HG03103 (cell line): ENCODE measurements around the gene IRF8.
"Not testable (repeated sequence)": the region's sequence is repeated elsewhere in the genome, so short reads cannot be mapped to it uniquely, and the experiment has no call there.

Source experiments
- ATAC-seq: cut with Tn5 transposase; IDR thresholded peaks from one replicate; pipeline ENCODE4 v1.9.1; 2021; ENCODE audit warnings: low read depth; ENCODE audit not compliant: unreplicated experiment

The IRF8 gene

DNA sequence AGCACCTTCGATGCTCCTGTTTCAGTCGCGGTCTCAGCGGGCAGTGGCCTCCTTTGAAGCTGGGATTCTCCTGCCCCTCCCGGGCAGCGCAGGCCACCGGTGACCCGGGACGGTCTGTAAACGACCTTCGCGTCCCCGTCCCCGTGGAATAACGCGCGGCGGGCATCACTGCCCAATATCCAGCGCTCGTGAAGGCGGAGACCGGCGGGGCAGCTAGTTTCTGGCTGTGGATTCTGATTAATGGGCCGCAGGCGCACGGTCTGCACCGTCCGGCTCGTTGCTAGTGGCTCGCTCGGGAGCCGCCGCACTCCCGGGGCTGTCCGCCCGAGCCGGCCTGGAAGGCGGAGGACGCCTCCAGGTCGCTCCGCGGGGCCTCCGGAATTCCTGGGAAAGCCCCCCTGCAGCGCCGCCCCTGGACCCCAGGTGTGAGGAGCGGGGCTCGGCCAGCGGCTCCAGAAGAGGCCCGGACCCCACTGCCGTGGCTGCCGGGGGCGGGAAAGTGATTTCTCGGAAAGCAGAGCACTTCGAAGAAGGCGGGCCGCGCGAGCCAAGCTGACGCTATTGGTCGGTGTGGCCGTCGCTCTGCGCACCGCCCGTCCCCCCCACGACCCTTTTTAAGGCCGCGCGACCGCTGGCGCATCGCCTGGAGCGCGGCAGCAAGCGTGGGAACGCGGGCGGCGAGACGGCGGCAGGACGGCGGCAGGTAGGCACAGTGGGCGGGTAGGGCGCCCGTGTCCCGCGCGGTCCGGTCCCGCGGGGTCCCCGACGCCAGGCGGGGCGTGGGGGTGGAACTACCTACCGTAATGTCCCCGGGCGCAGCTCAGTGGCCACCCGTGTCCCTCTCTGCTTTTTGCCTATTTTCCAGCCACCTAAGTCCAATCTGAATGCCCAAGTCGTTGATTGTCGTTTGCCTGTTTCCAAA, at the start of gene IRF8:
IRF8 (plus strand) TSS at position 642 of the 922 bp plus-strand sequence. CDS start 3,854 bp downstream, outside the sequence.
- ATAC-seq, result peak; percentile 33

- no peak for ATAC-seq
Measured at GRCh38 chr16:85849388-85849787, 49.6 kb upstream of the IRF8 start.

GRCh38 chr16:85850344-85850880, 48.5 kb upstream of the IRF8 start:
- no peak for ATAC-seq

DNA sequence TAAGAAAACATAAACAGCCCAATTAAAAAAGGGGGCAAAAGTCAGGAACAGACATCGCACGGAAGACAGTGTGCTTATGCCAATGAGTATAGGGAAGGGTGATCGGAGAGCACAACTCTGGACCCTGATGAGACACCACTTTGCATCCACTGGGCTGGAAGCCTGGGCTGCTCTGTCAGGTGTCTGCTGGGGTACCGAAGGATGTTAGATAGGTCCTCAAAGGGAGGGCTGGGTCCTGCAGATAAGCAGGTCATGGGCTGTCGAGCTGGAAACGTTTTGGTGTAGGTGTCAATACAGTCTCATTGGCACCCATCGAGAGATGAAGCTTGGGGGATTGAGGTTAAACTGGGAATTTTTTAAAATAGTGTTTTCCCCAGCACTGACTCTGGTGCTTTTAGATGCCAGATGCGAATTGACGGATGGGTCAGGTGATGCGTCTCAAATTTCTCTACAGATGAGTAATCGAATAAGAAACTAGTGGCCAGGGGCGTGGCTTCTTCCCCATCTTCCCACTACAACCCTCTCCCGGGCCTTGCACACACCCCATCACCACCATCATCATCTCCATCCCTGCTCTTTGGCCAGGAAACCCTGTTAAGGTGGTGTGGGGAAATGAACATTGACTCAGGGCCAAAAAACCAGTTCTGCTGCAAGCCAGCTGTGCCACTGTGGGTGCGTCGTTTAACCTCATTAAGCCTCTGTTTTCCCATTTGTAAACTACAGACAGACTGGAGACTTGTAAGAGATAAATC, 47.8 kb upstream of the IRF8 start:
- ATAC-seq, result no peak

DNA sequence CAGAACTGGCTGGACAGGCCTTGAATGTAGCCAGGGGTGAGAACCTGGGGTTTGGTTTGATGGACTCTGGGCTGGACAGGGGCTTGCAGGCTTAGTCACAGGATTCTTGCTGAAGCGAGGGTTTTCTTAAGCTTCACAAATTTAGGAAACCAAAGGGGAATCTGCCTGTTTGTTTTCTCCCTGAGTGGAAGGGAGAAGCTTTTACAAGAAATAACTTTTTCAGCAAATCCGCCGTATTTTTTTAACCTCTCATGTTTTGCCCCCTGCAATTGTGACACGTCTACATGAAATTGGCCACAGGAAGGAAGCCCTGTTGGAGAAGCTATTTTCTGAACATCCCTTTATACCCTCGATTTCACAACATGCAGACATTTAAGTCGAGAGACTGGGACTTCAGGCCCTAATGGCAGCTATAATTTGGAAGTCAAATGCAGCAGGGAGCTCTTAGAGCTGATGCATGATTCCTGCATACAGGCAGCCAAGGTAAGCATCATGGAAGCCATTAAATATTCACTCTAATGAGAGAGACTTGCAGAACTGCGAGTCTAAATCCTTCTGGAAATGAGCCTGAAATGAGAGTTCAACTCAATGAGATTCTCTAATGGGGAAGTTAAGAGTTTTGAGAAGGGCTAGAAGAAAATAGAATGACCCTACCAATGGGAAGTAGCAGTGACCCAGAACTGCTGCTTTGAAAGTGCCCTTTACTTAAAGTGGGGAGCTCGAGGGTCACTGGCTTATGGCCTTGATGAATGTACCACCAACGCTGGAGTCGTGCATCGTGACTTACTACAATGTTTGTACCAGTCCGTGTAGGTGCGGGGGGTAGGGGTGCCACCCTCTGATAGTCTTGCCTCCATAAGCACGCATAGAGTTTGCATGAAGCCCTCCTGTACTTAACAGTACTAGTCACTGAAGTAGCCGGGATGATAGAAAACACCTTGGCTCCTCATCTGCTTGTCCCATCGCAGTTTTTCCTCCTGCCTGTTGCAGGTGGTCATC, 45.1 kb upstream of the IRF8 start:
- ATAC-seq, result no peak

GRCh38 chr16:85854935-85855334, 44.0 kb upstream of the IRF8 start:
- no peak for ATAC-seq

DNA sequence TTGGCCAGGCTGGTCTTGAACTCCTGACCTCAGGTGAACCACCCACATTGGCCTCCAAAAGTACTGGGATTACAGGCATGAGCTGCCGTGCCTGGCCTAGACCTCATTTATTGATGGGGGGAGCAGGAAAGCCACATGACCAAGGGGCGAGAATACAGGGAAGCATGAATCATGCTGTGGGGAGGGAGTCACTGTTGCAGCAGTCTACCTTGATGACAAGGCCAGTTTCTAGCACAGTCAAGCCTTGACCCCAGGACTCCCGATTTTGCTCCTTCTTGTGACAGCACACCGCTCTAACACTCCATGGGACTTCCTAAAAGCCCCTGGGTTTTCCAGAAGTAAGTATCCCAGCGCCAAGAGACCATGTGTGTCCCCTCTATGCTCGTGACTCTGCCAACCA, 42.9 kb upstream of the IRF8 start:
- ATAC-seq, result no peak

DNA sequence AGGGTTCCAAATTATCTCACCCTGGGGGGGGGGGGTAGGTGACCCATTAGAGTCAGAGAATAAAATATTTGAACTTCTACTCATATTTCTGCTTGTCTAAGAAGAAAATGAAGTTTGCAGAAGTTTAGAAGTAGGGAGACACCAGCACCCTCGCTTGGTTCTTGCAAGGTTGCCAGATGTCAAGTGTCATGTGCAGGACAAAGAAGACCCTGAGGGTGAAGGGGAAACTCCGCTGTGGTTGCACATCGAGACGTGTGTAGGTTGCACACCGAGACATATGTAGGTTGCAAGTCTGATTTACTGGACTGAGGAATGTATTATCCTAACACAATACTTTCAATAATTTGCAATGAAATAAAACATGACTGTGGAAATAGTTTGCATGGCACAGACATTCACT, 42.4 kb upstream of the IRF8 start:
- ATAC-seq, result no peak

DNA sequence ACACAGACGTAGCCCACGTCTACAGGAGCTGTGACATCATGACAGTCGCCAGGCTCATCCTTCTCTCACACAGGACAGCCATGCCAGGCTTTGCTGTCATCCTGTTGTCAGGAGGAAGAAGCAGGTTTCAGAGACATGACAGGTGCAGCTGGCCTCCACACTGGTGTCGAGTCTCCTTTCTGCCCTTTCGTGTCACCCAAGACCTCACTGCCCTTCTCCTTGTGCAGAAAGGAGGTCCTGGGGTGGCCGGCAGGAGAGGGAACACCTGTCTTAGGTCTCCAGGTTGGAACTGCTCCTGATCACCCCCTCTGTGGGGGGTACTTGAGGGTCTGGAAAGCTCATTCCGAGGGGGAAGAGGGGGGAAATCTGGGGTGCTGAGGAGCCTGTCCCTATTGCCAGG, 41.6 kb upstream of the IRF8 start:
- ATAC-seq, result no peak

DNA sequence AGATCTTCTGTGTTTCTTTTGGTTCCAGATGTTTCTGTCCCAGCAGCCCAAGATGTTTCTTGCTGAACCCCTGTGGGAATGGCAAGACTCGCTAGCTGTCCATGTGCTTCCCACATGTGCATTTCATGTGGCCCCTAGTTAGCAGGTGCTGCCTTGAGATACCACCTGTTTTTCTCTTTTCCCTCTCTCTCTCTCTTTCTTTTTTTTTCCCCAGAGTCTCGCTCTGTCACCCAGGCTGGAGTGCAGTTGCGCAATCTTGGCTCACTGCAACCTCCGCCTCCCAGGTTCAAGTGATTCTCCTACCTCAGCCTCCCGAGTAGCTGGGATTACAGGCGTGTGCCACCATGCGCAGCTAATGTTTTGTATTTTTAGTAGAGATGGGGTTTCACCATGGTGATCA, 40.4 kb upstream of the IRF8 start:
- ATAC-seq, result not testable (repeated sequence)

- no peak for ATAC-seq
Measured at GRCh38 chr16:85858984-85859817, 39.8 kb upstream of the IRF8 start.

DNA sequence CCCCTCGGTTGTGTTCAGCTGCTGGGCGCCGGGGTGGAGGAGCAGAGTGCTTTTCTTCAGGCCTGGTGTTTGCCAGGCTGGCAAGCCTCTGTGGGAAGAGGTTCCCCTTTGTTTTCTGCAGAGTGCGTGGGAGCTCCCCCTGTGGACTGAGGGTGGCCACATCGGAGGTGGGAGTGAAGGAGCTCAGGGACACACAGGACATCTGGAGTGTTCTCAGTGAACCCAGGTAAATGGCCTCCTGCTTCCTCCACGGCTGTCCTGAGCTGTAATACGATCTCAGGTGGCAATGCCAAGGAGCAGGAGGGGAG, 39.2 kb upstream of the IRF8 start:
- ATAC-seq, result no peak

DNA sequence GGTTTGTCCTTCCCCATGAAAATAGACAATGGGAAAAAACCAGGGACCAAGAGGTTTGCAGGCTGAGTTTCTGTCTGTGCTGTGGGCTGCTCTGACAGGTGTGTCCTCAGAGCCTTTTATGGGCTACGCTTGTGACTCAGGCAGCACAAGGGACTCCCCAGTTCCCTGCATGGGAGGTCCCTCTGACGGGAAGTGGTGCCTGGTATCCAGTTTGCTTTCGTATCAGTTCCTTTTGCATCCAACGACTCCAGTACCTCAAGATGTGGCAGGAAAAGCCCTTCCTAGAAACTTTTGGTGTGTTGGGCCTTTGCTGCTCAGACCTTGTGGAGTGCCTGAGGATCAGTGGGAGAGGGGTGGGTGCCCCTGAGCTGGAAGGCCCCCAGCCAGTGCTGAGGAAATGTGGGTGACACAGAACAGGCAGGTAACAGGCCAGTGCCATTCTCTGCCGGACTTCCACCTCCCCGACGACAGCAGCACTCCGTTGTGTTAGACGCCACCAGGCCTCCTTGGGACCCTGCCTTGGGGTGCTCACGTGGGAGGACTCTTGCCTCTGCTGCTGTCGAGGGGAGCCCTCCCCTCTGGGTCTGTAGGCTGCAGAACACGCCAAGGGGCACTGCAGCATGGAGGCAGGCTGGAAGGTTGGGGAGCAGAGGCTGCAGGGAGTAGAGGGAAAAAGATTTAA, 38.4 kb upstream of the IRF8 start:
- no peak for ATAC-seq

DNA sequence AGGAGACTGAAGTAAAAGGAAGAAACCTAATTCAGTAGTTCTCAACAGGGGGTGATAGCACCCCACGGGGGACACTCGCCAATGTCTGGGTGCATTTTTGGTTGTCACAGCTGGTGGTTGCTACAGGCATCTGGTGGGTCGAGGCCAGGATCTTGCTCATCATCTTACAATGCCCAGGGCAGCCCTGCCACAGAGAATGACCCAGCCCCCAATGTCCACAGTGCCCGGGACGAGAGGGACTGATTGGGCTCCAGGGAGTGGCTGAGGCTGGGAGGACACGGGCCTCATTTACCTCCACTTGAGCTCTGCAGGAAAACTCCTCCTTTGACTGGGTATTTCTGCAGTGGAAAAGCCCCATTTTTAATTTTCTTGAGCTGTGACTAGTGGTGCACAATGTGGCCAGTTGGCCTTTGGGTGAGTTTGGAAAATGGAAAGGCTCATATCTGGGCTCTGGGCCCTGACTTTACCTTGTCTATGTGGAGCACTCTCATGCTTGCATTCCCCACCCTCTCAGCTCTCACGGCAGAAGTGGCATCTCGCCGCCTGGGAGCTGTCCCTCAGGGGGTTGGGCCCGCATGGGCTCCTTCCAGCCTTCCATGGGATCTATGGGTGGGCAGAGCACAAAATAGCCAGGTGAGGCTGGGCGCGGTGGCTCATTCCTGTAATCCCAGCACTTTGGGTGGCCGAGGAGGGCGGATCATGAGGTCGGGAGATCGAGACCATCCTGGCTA, 37.7 kb upstream of the IRF8 start:
- no peak for ATAC-seq

GRCh38 chr16:85862476-85863383, 36.2 kb upstream of the IRF8 start:
- no peak for ATAC-seq

DNA sequence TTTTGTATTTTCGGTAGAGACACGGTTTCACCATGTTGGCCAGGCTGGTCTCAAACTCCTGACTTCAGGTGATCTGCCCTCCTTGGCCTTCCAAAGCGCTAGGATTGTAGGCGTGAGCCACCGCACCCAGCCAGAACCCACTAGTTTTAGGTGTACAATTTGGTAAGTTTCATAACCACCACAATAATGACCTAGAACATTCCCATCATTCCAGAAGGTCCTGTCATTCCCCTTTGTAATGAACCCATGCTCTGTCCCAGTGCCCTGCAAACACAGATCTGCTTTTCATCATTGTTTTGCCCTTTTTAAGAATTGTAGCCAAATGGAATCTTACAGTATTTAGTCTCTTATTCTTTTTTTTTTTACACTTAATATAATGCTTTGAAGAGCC, 35.6 kb upstream of the IRF8 start:
- ATAC-seq, result no peak

DNA sequence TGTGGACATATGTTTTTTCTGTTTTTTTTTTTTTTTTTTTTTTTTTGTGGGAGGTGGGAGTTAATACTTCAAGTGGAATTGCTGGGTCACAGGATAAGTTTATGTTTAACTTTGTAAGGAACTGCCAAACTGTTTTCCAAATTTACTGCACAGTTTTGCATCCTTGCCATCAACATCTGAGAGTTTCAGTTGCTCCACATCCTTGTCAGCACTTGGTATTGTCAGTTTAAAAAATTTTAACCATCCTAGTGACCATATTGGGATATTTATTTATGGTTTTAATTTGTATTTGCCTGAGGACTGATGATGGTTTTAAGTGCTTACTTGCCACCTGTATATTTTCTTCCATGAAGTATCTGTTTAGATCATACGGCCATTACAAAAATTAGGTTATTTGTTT, 34.0 kb upstream of the IRF8 start:
- ATAC-seq, result no peak
